Coronary artery (tissue), 2 donors: ENCODE results near the gene CPNE9.

Experiments
- DNase-seq: peaks from one replicate; pipeline ENCODE4 v3.0.0-alpha.2; 2017; ENCODE audit warnings: low spot score
- H3K27ac ChIP-seq, 2 donors: fragments of 200-600 bp; sonication (generic); one replicate each; pipeline ENCODE4 v1.5.1; 2016 to 2019
- H3K4me3 ChIP-seq: fragments of 200-600 bp; sonication (generic); 2 replicates; pipeline ENCODE4 v1.5.1; 2016; ENCODE audit warnings: mild to moderate bottlenecking, moderate library complexity
- CTCF ChIP-seq: fragments of 200-600 bp; sonication (generic); IDR thresholded peaks from one replicate; pipeline ENCODE4 v1.5.1; 2019; ENCODE audit warnings: antibody characterized with exemption

Gene CPNE9

DNA sequence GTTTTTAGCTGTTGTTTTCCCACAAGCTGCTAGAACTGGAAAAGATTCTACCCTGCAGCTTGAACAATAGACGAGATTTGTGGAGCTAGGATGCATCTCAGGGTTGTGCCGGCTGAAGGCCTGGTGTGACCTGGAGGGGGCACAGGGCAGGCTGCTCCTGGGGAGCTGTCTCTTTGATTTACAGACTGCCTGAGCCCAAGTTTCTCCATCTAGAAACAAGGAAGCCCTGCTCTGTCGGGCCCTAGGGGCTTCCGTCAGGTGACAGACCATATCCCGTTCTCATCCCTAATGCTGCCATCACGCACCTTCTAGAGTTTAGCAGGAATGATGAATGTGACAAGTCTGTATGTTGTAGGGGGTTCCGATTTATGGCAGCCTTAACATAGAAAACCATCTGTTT, 7.9 kb upstream of the CPNE9 start:
- H3K4me3 ChIP-seq, result no peak overlapping the region
- no peak for TF ChIP-seq CTCF
- H3K27ac ChIP-seq, result no peak overlapping the region
- no peak for DNase-seq

DNA sequence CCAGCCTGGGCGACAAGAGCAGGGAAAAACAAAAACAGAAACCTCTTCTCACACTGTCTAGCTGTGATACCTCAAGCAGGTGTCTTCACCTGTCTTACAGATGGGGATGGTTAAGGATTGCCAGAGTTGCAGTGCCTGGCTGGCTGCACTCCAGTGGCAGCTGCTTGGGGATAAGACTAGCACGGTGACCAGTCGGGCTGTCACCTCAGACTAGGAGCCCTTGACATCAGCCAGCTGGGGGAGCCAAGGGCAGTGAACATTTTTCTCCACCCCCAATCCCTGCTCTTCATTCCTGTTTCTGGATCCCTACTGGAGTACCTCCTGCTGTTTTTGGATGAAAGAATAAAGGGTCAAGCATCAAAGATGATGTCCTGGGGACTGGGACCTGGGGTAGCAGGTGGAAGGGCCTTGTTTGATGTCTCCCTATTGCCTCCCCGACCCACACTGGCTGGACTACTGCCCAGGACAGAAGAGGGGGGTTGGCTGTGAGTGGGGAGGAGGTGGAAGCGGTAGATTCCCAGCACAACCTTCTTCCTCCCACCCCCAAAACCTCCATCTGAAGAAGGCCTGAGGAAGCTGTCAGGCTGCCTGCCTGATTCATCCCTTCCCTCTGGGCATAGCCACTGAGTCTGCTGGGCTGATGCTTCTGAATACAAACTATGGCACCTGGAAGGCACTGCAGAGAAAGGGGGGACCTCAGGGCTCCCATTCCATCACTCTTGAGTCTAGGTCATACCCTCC, 7.0 kb upstream of the CPNE9 start:
- no peak for DNase-seq
- no peak overlapping the region for H3K4me3 ChIP-seq
- H3K27ac ChIP-seq, result no peak overlapping the region
- TF ChIP-seq CTCF, result no peak

DNA sequence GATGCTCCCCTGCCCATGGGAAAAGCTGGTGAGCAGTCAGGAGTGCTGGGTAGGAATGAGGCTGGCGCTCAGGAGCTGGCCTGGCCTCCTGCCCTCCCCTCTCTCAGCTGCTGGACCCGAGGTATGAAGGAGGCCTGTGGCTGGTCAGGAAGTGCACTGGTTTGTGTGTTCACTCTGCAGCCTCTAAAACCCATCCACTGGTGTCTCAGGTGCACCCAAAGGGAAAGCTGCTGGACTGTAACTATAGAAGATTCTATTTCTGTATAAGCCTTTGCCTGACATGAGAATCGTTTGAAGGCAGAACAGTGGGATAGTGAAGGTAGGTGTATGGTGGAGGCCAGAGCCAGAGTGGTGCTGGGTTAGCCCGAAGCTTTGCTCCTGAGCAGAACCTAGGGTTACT, 5.7 kb upstream of the CPNE9 start:
- no peak overlapping the region for H3K27ac ChIP-seq
- DNase-seq, result no peak
- no peak for TF ChIP-seq CTCF
- H3K4me3 ChIP-seq, result no peak overlapping the region

GRCh38 chr3:9698293-9698692, 5.3 kb upstream of the CPNE9 start:
- Histone ChIP-seq H3K27ac (no peak overlapping the region), H3K4me3 (no peak overlapping the region)
- no peak for DNase-seq
- TF ChIP-seq CTCF, result no peak

DNA sequence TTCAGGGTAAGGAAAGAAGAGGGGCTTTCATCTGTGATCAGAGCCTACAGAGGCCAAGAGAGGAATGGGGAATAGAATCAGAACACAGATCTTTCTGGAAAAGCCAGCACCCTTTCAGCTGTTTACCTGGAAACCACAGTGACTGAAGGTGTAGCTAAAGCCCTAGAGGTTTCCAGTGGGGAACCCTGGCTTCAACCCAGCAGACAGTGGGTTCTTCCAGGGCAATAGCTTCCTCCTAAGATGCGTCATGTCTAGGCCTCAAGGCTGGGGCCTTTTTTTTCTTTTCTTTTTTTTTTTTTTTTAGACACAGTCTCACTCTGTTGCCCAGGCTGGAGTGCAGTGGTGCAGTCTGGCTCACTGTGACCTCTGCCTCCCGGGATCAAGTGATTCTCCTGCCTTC, 3.1 kb upstream of the CPNE9 start:
- TF ChIP-seq CTCF, result no peak
- H3K27ac ChIP-seq, result no peak overlapping the region
- no peak for DNase-seq
- no peak overlapping the region for H3K4me3 ChIP-seq

GRCh38 chr3:9701006-9701405, 2.6 kb upstream of the CPNE9 start:
- Histone ChIP-seq H3K27ac (no peak overlapping the region), H3K4me3 (no peak overlapping the region)
- no peak for DNase-seq
- no peak for TF ChIP-seq CTCF

GRCh38 chr3:9701711-9702110, 1.9 kb upstream of the CPNE9 start:
- Histone ChIP-seq H3K4me3 (no peak overlapping the region), H3K27ac (no peak overlapping the region)
- DNase-seq, result no peak
- TF ChIP-seq CTCF, result no peak
